ENCODE results near the gene FAM161B.
A peak's percentile ranks its signal among the peaks of the same experiment; 100 is the strongest.
"Not testable (repeated sequence)": the region's sequence is repeated elsewhere in the genome, so short reads cannot be mapped to it uniquely, and the experiment has no call there.

FAM161B gene, protein sequence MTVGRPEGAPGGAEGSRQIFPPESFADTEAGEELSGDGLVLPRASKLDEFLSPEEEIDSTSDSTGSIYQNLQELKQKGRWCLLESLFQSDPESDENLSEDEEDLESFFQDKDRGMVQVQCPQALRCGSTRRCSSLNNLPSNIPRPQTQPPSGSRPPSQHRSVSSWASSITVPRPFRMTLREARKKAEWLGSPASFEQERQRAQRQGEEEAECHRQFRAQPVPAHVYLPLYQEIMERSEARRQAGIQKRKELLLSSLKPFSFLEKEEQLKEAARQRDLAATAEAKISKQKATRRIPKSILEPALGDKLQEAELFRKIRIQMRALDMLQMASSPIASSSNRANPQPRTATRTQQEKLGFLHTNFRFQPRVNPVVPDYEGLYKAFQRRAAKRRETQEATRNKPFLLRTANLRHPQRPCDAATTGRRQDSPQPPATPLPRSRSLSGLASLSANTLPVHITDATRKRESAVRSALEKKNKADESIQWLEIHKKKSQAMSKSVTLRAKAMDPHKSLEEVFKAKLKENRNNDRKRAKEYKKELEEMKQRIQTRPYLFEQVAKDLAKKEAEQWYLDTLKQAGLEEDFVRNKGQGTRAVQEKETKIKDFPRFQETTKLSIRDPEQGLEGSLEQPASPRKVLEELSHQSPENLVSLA

DNA sequence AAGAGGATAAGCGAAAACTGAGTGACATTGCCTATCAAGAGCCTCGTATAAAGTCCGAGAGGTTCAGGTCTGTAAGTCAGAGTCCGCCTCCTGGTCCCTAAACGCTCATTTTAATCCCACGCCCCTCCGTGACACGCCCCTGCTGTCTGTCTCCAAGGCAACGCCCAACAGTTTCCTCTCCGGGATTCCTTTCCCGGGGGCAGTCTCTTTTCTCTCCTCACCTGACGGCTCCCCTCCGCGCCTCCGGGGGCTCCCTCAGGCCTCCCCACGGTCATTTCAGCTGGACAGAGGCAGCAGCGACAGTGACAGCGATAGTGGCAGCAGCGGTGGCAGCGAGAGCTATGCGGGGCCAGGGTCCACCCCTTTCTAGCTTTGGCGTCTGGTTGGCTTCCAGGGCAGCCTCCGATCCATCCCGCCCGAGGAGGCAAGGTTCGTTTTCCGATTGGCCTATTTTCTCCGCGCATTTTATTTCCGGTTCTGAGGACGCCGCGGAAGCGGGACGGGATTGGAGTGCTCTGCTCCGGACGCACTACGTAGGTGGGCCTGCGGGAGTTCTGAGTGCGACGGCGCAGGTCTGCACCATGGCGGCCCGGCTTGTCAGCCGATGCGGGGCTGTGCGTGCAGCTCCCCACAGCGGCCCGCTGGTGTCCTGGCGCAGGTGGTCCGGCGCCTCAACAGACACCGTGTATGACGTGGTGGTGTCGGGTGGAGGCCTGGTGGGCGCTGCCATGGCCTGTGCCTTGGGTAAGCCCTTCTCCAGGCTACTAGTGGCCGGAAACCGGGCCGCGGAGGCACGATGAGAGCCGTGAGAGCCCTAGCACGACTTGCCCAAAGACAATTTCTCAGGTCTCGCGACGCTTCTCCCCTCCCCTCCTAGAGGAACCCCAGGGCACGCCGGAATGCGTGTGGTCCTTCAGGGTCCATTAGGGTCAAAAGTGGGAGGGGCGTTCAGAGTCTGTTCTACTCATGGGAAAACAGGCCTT, at the start of gene FAM161B, which contains the start of gene COQ6:
FAM161B (minus strand) TSS at position 343 of the 983 bp plus-strand sequence; CDS start at position 275, 68 bp downstream.
COQ6 (plus strand) TSS at position 551 of the 983 bp plus-strand sequence; CDS start at position 582, 31 bp downstream.
- Histone ChIP-seq H3K36me3 (ENCODE audit: control insufficient read depth, insufficient read depth, low read length) (peaks cover 10% of the 10 kb centered on the region), H3K4me1 (ENCODE audit: control insufficient read depth, insufficient read depth, low read length) (no peaks in the 10 kb centered on the region), H3K9ac (ENCODE audit: low read length) (peak within 1 kb of the TSS; percentile 77), H3K27me3 (ENCODE audit: control insufficient read depth, insufficient read depth, low read length) (no peaks in the 10 kb centered on the region), H3K27ac (ENCODE audit: low read depth, low read length) (peak within 1 kb of the TSS; percentile 62; the same call in 1 of the 2 replicates), H3K9me3 (ENCODE audit: control insufficient read depth, insufficient read depth, low read depth, low read length) (no peaks in the 10 kb centered on the region), H3K4me3 (ENCODE audit: low read depth, low read length) (peak within 1 kb of the TSS; percentile 76)

DNA sequence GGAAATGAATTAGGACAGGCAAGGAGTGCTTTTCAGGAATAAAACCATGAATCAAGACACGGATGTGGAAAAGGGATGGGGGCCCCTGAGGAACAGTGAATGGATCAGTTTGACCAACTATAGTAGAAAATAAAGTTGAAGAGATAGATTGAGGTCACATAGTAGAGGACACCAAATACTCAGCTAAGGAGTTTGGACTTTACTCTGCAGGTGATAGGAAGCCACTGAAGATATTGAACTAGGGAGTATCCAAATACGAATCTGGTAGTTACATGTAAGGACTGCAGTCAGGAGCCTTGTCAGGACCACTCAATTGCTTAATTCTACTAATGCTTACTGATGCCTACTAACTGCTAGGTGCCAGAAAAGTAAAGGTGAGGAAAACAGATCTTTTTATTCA, 48.8 kb upstream of the FAM161B start:
- Histone ChIP-seq H3K36me3 (ENCODE audit: control insufficient read depth, insufficient read depth, low read length) (peaks cover 6% of the 10 kb centered on the region), H3K9me3 (ENCODE audit: control insufficient read depth, insufficient read depth, low read depth, low read length) (no peaks in the 10 kb centered on the region), H3K4me3 (ENCODE audit: low read depth, low read length) (no peak overlapping the region), H3K27ac (ENCODE audit: low read depth, low read length) (no peak overlapping the region), H3K4me1 (ENCODE audit: control insufficient read depth, insufficient read depth, low read length) (no peaks in the 10 kb centered on the region), H3K9ac (ENCODE audit: low read length) (no peak overlapping the region), H3K27me3 (ENCODE audit: control insufficient read depth, insufficient read depth, low read length) (no peaks in the 10 kb centered on the region)

DNA sequence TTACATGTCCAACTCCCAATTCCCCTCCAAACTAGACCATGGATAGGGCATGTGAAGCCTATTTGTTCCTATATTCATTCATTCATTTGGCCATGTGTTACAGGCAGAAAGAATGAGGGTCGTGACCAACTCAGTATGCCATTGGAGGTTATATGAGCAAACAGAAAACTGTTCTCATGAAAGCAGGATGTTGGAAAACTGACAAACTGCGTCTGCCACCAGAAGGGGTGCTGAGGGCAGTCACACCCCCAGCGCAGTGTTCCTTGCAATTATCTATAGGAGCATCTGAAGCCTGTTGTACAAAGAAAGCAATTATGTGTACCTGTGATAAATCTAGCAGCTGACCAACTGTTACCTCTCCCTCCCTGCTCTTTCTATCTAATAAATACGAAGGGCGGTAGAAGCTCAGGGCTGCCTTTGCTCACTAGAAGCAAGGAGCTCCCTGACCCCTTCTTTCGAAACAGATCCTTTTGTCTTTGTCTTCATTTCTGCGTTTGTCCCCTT, 48.1 kb upstream of the FAM161B start:
- Histone ChIP-seq H3K27me3 (ENCODE audit: control insufficient read depth, insufficient read depth, low read length) (no peaks in the 10 kb centered on the region), H3K9ac (ENCODE audit: low read length) (no peak overlapping the region), H3K36me3 (ENCODE audit: control insufficient read depth, insufficient read depth, low read length) (peaks cover 6% of the 10 kb centered on the region), H3K27ac (ENCODE audit: low read depth, low read length) (no peak overlapping the region), H3K4me1 (ENCODE audit: control insufficient read depth, insufficient read depth, low read length) (no peaks in the 10 kb centered on the region), H3K9me3 (ENCODE audit: control insufficient read depth, insufficient read depth, low read depth, low read length) (no peaks in the 10 kb centered on the region), H3K4me3 (ENCODE audit: low read depth, low read length) (no peak overlapping the region)

DNA sequence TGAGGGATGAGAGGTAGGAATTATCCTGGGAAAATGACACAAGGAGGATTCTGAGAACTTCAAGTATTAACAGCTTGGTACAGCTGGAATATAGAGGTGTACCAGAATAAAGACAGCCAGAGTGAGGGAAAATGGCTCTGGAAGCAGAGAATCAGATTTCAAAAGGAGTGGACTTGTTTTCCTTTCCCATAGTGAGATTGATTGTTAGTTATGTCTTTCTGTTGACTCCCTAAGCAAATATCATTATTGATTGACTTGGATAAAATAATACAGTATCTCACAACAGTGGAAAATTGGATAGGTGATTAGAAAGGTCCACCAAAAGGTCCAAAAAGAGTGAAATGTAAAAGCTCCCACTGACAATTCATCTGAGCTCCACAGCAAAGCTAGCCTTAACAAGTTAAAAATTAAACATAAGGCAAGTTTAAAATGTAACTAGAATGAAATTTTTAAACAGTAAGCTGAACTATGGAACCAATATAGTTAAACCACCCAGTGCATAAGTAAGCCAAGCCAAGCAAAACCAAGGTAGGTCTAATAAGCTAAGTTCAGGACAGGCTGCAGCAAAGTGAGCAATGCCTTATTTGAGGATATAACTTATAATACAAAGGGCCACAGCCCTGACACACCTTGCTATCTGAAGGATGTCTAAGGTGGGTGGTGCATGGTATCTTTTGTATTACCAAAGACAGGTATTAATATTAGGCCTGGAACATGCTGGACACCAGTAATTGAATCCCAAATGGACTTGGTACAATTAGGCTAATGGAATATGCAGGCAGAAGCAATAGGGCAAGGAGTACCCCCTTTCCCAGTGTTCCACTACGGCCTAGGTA, 47.4 kb upstream of the FAM161B start:
- Histone ChIP-seq H3K4me3 (ENCODE audit: low read depth, low read length) (no peak overlapping the region), H3K4me1 (ENCODE audit: control insufficient read depth, insufficient read depth, low read length) (no peaks in the 10 kb centered on the region), H3K27ac (ENCODE audit: low read depth, low read length) (no peak overlapping the region), H3K9ac (ENCODE audit: low read length) (no peak overlapping the region), H3K36me3 (ENCODE audit: control insufficient read depth, insufficient read depth, low read length) (peaks cover 6% of the 10 kb centered on the region; the same call in 1 of the 2 replicates), H3K9me3 (ENCODE audit: control insufficient read depth, insufficient read depth, low read depth, low read length) (no peaks in the 10 kb centered on the region), H3K27me3 (ENCODE audit: control insufficient read depth, insufficient read depth, low read length) (no peaks in the 10 kb centered on the region)

DNA sequence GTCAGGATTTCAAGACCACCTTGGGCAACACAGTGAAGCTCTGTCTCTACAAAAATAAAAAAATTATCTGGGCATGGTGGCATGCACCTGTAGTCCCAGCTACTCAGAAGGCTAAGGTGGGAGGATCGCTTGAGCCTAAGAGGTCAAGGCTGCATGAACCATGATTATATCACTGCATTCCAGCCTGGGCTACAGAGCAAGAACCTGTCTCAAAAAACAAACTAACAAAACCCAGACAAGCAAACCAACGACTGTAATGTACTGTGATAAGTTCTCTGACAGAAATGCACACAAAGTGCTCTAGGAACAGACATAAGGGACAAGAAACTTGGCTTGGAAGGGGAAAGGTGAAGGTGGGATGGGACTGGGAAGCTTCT, 46.8 kb upstream of the FAM161B start:
- Histone ChIP-seq H3K27ac (ENCODE audit: low read depth, low read length) (no peak overlapping the region), H3K9ac (ENCODE audit: low read length) (no peak overlapping the region), H3K4me1 (ENCODE audit: control insufficient read depth, insufficient read depth, low read length) (no peaks in the 10 kb centered on the region), H3K36me3 (ENCODE audit: control insufficient read depth, insufficient read depth, low read length) (peaks cover 6% of the 10 kb centered on the region; the same call in 1 of the 2 replicates), H3K27me3 (ENCODE audit: control insufficient read depth, insufficient read depth, low read length) (no peaks in the 10 kb centered on the region), H3K4me3 (ENCODE audit: low read depth, low read length) (no peak overlapping the region), H3K9me3 (ENCODE audit: control insufficient read depth, insufficient read depth, low read depth, low read length) (no peaks in the 10 kb centered on the region)

DNA sequence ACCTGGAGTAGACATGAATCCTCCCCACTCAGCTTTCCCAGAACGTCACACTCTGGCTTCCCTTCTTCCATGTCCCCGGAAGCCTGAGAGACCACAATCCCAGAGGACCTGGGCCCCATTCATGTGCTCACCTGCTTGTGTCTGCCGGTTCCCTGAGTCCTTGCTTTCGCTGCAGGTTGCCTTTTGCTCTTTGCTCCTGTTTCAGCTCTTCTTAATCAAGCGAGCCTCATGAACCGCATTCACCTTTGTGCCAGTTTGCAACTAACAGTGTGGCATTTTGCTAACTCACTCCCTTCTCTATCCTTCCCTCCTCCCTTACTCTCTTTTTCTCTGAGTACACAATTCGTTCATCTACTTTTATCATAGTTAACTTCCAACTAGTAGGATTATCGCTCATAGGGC, 46.1 kb upstream of the FAM161B start:
- Histone ChIP-seq H3K27me3 (ENCODE audit: control insufficient read depth, insufficient read depth, low read length) (no peaks in the 10 kb centered on the region), H3K27ac (ENCODE audit: low read depth, low read length) (no peak overlapping the region), H3K36me3 (ENCODE audit: control insufficient read depth, insufficient read depth, low read length) (peaks cover 6% of the 10 kb centered on the region; the same call in 1 of the 2 replicates), H3K9me3 (ENCODE audit: control insufficient read depth, insufficient read depth, low read depth, low read length) (no peaks in the 10 kb centered on the region), H3K4me1 (ENCODE audit: control insufficient read depth, insufficient read depth, low read length) (no peaks in the 10 kb centered on the region), H3K4me3 (ENCODE audit: low read depth, low read length) (no peak overlapping the region), H3K9ac (ENCODE audit: low read length) (no peak overlapping the region)

DNA sequence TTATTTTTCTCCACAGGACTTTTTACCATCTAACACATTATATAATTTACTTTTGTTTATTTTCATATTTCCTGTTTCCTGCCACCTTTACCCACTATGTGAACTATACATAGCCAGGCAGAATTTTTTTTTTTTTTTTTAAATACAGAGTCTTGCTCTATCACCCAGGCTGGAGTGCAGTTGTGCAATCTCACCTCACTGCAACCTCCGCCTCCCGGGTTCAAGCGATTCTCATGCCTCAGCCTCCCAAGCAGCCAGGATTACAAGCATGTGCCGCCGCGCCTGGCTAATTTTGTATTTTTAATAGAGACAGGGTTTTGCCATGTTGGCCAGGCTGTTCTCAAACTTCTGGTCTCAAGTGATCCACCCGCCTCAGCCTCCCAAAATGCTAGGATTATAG, 45.0 kb upstream of the FAM161B start:
- H3K27me3 ChIP-seq (ENCODE audit: control insufficient read depth, insufficient read depth, low read length); H3K9me3 ChIP-seq (ENCODE audit: control insufficient read depth, insufficient read depth, low read depth, low read length); H3K4me1 ChIP-seq (ENCODE audit: control insufficient read depth, insufficient read depth, low read length); H3K36me3 ChIP-seq (ENCODE audit: control insufficient read depth, insufficient read depth, low read length); H3K27ac ChIP-seq (ENCODE audit: low read depth, low read length); H3K4me3 ChIP-seq (ENCODE audit: low read depth, low read length); H3K9ac ChIP-seq (ENCODE audit: low read length): not testable (repeated sequence)

DNA sequence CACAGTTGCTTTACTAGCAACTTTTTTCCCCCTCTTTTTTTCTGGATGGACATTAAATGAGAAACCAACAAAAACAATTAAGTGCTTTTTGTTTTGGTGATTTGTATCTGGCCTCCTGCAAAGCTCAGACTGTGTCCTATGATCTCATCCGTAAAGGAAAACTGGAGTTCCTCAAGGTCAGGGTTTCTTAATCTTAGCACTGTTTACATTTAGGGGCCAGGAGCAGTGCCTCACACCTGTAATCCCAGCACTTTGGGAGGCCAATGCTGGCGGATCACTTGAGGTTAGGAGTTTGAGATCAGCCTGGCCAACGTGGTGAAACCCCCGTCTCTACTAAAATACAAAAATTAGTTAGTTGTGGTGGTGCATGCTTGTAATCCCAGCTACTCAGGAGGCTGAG, 41.2 kb upstream of the FAM161B start:
- H3K9ac ChIP-seq (ENCODE audit: low read length) = no peak overlapping the region
- H3K4me3 ChIP-seq (ENCODE audit: low read depth, low read length) = no peak overlapping the region
- H3K9me3 ChIP-seq (ENCODE audit: control insufficient read depth, insufficient read depth, low read depth, low read length) = no peaks in the 10 kb centered on the region
- no peaks in the 10 kb centered on the region for H3K27me3 ChIP-seq (ENCODE audit: control insufficient read depth, insufficient read depth, low read length)
- H3K4me1 ChIP-seq (ENCODE audit: control insufficient read depth, insufficient read depth, low read length) = no peaks in the 10 kb centered on the region
- H3K36me3 ChIP-seq (ENCODE audit: control insufficient read depth, insufficient read depth, low read length) = peaks cover 15% of the 10 kb centered on the region
- no peak overlapping the region for H3K27ac ChIP-seq (ENCODE audit: low read depth, low read length)

DNA sequence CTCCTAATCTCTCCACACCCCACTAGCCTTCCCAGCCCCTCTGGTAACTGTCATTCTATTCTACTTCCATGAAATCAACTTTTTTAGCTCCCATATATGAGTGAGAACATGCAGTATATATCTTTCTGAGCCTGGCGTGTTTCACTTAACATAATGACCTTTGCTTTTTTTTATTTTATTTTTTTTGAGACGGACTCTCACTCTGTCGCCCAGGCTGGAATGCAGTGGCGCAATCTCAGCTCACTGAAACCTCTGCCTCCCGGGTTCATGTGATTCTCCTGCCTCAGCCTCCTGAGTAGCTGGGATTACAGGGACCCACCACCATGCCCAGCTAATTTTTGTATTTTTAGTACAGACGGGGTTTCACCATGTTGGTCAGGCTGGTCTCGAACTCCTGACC, 38.8 kb upstream of the FAM161B start:
- H3K27ac ChIP-seq (ENCODE audit: low read depth, low read length); H3K9ac ChIP-seq (ENCODE audit: low read length); H3K9me3 ChIP-seq (ENCODE audit: control insufficient read depth, insufficient read depth, low read depth, low read length); H3K4me1 ChIP-seq (ENCODE audit: control insufficient read depth, insufficient read depth, low read length); H3K4me3 ChIP-seq (ENCODE audit: low read depth, low read length); H3K27me3 ChIP-seq (ENCODE audit: control insufficient read depth, insufficient read depth, low read length): not testable (repeated sequence)
- H3K36me3 ChIP-seq (ENCODE audit: control insufficient read depth, insufficient read depth, low read length) = peaks cover 20% of the 10 kb centered on the region

DNA sequence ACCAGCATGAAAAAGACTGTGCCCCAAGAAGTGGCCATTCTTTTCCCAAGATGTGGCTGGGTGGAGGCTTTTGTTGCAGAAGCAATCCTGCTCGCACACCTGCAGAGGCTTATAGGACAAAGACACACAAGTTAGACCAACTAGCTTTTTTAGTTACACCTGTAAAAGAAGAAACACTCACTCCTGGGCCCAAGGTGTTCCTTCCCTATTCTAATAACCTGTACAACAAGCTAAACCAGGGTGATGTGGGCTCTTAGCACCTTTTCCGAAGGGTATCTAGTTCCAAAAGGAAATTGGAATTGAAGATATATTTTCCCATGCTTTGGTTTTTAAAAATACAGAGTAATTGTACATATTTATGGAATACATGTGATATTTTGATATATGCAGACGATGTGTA, 38.2 kb upstream of the FAM161B start:
- no peak overlapping the region for H3K27ac ChIP-seq (ENCODE audit: low read depth, low read length)
- no peak overlapping the region for H3K9ac ChIP-seq (ENCODE audit: low read length)
- H3K36me3 ChIP-seq (ENCODE audit: control insufficient read depth, insufficient read depth, low read length) = peaks cover 20% of the 10 kb centered on the region
- no peak overlapping the region for H3K4me3 ChIP-seq (ENCODE audit: low read depth, low read length)
- no peaks in the 10 kb centered on the region for H3K9me3 ChIP-seq (ENCODE audit: control insufficient read depth, insufficient read depth, low read depth, low read length)
- no peaks in the 10 kb centered on the region for H3K27me3 ChIP-seq (ENCODE audit: control insufficient read depth, insufficient read depth, low read length)
- no peaks in the 10 kb centered on the region for H3K4me1 ChIP-seq (ENCODE audit: control insufficient read depth, insufficient read depth, low read length)
